ENCODE results near the gene UST. TPM values are rescaled to one million over a fixed set of nuclear protein-coding genes. Genes with fewer than 3 reads are reported as not detected.

Gene UST
- total RNA-seq, 1 donor from 2014 or later: 17.1 TPM

- peaks cover 12% of the 10 kb centered on the region for H3K4me1 Mint-ChIP-seq (ENCODE audit: low read depth)
- peak overlapping the region; percentile 43 for H3K4me3 Mint-ChIP-seq (ENCODE audit: unreplicated experiment)
- H3K27me3 Mint-ChIP-seq (ENCODE audit: low read depth): no peaks in the 10 kb centered on the region
- no peak for DNase-seq (ENCODE audit: low spot score)
- peak overlapping the region; percentile 57 for H3K27ac Mint-ChIP-seq (ENCODE audit: unreplicated experiment)
- TF ChIP-seq CTCF (IDR thresholded peaks at IDR 0.05): no peak
- H3K9me3 Mint-ChIP-seq (ENCODE audit: low read depth): peaks cover 14% of the 10 kb centered on the region
- peaks cover 5% of the 10 kb centered on the region for H3K36me3 Mint-ChIP-seq (ENCODE audit: low read depth)
These were observed 46.0 kb upstream of the UST start for GRCh38 chr6:148700741-148701311.

- Mint-ChIP-seq H3K36me3 (ENCODE audit: low read depth) (peaks cover 5% of the 10 kb centered on the region), H3K27ac (ENCODE audit: unreplicated experiment) (no peak overlapping the region), H3K4me3 (ENCODE audit: unreplicated experiment) (peak overlapping the region; percentile 43), H3K9me3 (ENCODE audit: low read depth) (peaks cover 14% of the 10 kb centered on the region), H3K4me1 (ENCODE audit: low read depth) (peaks cover 12% of the 10 kb centered on the region), H3K27me3 (ENCODE audit: low read depth) (no peaks in the 10 kb centered on the region)
- DNase-seq (ENCODE audit: low spot score): no peak
- no peak for TF ChIP-seq CTCF (IDR thresholded peaks at IDR 0.05)
These were observed 45.5 kb upstream of the UST start for GRCh38 chr6:148701375-148701774.

- Mint-ChIP-seq H3K4me1 (ENCODE audit: low read depth) (peaks cover 14% of the 10 kb centered on the region), H3K27ac (ENCODE audit: unreplicated experiment) (no peak overlapping the region), H3K4me3 (ENCODE audit: unreplicated experiment) (no peak overlapping the region), H3K9me3 (ENCODE audit: low read depth) (peaks cover 14% of the 10 kb centered on the region), H3K27me3 (ENCODE audit: low read depth) (no peaks in the 10 kb centered on the region), H3K36me3 (ENCODE audit: low read depth) (peaks cover 5% of the 10 kb centered on the region)
- no peak for DNase-seq (ENCODE audit: low spot score)
- TF ChIP-seq CTCF (IDR thresholded peaks at IDR 0.05): no peak
These were observed 42.9 kb upstream of the UST start for GRCh38 chr6:148703900-148704299.

DNA sequence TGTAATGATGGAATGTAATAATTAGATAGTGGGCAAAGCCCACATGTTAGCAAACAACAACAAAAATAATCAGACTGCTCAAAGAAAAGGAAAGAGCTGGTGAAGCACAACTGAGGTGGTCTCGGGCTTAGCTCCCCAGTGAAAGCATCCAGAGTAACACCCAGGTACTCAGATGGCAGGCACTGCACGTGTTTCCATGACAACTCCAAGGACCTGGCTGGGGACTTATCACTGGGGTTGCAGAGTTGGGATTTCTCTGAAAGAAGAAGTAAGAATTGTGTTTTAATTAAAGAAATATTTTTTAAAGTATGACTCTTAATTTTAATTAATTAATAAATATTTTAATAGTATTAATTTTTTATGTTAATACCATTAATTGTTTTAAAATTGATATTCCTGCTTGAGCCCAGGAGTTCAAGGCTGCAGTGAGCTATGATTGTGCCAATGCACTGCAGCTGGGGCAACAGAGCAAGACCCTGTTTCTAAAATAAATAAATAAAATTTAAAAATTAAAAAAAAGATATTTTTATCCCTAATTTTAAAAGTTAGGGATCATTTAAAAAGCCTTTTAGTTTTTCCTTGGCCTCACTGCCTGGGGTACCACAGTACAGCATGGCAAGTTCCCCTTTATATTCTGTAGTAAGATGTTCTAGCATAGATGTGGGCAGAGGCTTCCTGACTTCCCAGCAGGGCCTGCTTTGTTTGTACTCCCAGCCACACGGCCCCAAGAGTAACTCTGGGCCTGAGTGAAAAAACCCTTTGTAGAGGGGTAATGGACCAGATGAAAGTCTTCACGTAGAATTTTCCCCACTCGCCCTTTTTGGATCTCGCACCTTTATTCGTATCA lies 42.2 kb upstream of the UST start:
- peaks cover 14% of the 10 kb centered on the region for H3K9me3 Mint-ChIP-seq (ENCODE audit: low read depth)
- peaks cover 5% of the 10 kb centered on the region for H3K36me3 Mint-ChIP-seq (ENCODE audit: low read depth)
- no peak for DNase-seq (ENCODE audit: low spot score)
- no peak overlapping the region for H3K4me3 Mint-ChIP-seq (ENCODE audit: unreplicated experiment)
- H3K27ac Mint-ChIP-seq (ENCODE audit: unreplicated experiment): no peak overlapping the region
- H3K4me1 Mint-ChIP-seq (ENCODE audit: low read depth): peaks cover 20% of the 10 kb centered on the region
- H3K27me3 Mint-ChIP-seq (ENCODE audit: low read depth): no peaks in the 10 kb centered on the region
- TF ChIP-seq CTCF (IDR thresholded peaks at IDR 0.05): no peak

- DNase-seq (ENCODE audit: low spot score): no peak
- Mint-ChIP-seq H3K4me3 (ENCODE audit: unreplicated experiment) (no peak overlapping the region), H3K4me1 (ENCODE audit: low read depth) (peaks cover 21% of the 10 kb centered on the region), H3K9me3 (ENCODE audit: low read depth) (peaks cover 6% of the 10 kb centered on the region), H3K27ac (ENCODE audit: unreplicated experiment) (no peak overlapping the region), H3K36me3 (ENCODE audit: low read depth) (no peaks in the 10 kb centered on the region), H3K27me3 (ENCODE audit: low read depth) (no peaks in the 10 kb centered on the region)
- TF ChIP-seq CTCF (IDR thresholded peaks at IDR 0.05): no peak
These were observed 38.1 kb upstream of the UST start for GRCh38 chr6:148708707-148709106.
